KMS-11 (cell line): Measurements from ENCODE around the gene SETDB2.

Source experiments
- H2AFZ ChIP-seq: fragments of 200-600 bp; sonication (generic); 2 replicates; pipeline ENCODE4 v1.6.1; 2016; ENCODE audit warnings: antibody characterized with exemption, mixed run types, low read depth
- H3K27ac ChIP-seq: fragments of 200-600 bp; sonication (generic); 2 replicates; pipeline ENCODE4 v1.6.1; 2016; ENCODE audit warnings: mild to moderate bottlenecking, mixed run types
- H3K27me3 ChIP-seq: fragments of 200-600 bp; sonication (generic); 2 replicates; pipeline ENCODE4 v1.6.1; 2017; ENCODE audit warnings: mild to moderate bottlenecking, low read depth, mixed run types, moderate library complexity; ENCODE audit not compliant: insufficient read depth
- H3K36me3 ChIP-seq: fragments of 200-600 bp; sonication (generic); 2 replicates; pipeline ENCODE4 v1.6.1; 2017; ENCODE audit warnings: mild to moderate bottlenecking, mixed run types; ENCODE audit not compliant: insufficient read depth
- H3K4me1 ChIP-seq: fragments of 200-600 bp; sonication (generic); 2 replicates; pipeline ENCODE4 v1.6.1; 2016; ENCODE audit warnings: mild to moderate bottlenecking, low read depth, mixed run types; ENCODE audit not compliant: poor library complexity, severe bottlenecking
- H3K4me2 ChIP-seq: fragments of 200-600 bp; sonication (generic); 2 replicates; pipeline ENCODE4 v1.7.0; 2016; ENCODE audit warnings: mild to moderate bottlenecking, mixed run types
- H3K4me3 ChIP-seq: fragments of 200-600 bp; sonication (generic); IDR thresholded peaks from 2 replicates; pipeline ENCODE4 v1.6.1; 2017; ENCODE audit warnings: low read depth, low read length, mixed read lengths; ENCODE audit not compliant: insufficient read depth
- H3K79me2 ChIP-seq: fragments of 200-600 bp; sonication (generic); 2 replicates; pipeline ENCODE4 v1.6.1; 2016; ENCODE audit warnings: low read depth, mixed run types; ENCODE audit not compliant: insufficient read depth
- H3K9ac ChIP-seq: fragments of 200-600 bp; sonication (generic); 2 replicates; pipeline ENCODE4 v1.6.1; 2016; ENCODE audit warnings: mild to moderate bottlenecking, mixed run types
- H4K20me1 ChIP-seq: fragments of 200-600 bp; sonication (generic); 2 replicates; pipeline ENCODE4 v1.6.1; 2016; ENCODE audit warnings: mild to moderate bottlenecking, mixed run types; ENCODE audit not compliant: insufficient read depth
- TF ChIP-seq, protein P1 (sequence below): fragments of 200-600 bp; sonication (generic); conservative IDR thresholded peaks from 2 replicates; pipeline ENCODE4 v1.6.1; 2017; ENCODE audit warnings: low read depth, mild to moderate bottlenecking, antibody characterized with exemption, low read length, moderate library complexity, mixed read lengths

SETDB2 gene

DNA sequence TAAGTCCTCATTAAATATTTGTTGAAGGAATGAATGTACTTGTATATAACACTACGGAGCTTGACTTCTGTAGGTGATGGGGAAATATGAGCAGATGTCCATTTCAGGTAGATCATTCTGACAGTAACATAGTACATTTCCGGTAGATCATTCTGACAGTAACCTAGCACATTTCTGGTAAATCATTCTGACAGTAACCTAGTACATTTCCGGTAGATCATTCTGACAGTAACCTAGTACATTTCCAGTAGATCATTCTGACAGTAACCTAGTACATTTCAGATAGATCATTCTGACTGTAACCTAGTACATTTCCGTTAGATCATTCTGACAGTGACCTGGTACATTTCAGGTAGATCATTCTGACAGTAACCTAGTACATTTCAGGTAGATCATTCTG, 54.1 kb downstream of the SETDB2 start:
- Histone ChIP-seq H4K20me1 (no peaks in the 10 kb centered on the region), H3K9ac (no peak overlapping the region), H3K27me3 (no peaks in the 10 kb centered on the region), H3K27ac (no peak overlapping the region), H3K4me1 (peaks cover 19% of the 10 kb centered on the region), H3K79me2 (no peaks in the 10 kb centered on the region), H2AFZ (no peak overlapping the region), H3K4me3 (no peak overlapping the region), H3K36me3 (no peaks in the 10 kb centered on the region), H3K4me2 (no peak overlapping the region)
- TF ChIP-seq, protein P1, sequence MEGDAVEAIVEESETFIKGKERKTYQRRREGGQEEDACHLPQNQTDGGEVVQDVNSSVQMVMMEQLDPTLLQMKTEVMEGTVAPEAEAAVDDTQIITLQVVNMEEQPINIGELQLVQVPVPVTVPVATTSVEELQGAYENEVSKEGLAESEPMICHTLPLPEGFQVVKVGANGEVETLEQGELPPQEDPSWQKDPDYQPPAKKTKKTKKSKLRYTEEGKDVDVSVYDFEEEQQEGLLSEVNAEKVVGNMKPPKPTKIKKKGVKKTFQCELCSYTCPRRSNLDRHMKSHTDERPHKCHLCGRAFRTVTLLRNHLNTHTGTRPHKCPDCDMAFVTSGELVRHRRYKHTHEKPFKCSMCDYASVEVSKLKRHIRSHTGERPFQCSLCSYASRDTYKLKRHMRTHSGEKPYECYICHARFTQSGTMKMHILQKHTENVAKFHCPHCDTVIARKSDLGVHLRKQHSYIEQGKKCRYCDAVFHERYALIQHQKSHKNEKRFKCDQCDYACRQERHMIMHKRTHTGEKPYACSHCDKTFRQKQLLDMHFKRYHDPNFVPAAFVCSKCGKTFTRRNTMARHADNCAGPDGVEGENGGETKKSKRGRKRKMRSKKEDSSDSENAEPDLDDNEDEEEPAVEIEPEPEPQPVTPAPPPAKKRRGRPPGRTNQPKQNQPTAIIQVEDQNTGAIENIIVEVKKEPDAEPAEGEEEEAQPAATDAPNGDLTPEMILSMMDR: no peak

DNA sequence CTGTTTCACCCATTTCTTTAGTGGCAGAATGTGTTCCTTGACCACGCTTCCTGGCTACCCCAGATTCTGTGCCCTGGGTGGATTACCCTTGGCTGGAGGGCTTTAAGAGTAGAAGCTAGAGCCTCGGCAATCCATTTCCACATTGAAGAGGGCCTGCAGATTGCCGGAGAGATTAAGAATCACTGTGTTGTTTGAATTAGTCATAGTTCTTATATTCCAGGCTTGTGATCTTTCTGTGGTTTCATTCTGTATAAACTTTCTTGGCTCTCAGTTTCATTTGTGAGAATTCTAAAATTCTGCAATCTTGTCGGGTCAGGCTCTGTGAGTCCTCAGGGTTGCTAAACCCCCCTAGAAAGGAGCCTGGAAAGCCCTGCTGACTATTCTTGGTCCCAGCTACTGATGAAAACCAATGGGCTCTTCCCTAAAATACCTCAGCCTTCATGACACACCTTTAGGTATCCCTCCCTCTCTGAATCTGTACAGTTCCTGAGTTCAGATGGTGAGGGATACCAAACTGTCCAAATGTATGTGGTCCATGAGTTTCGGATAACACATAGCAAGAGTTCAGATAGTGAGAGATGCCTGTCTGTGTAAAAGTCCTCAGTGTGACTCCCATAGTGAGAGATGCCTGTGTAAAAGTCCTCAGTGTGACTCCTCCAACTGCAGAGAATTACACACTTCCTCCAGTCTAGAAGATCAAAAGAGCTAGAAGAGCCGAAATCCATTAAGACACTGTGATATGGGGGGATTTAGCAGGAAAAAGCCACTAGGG, 56.0 kb downstream of the SETDB2 start:
- TF ChIP-seq, protein P1: no peak
- Histone ChIP-seq H3K36me3 (no peaks in the 10 kb centered on the region), H4K20me1 (no peaks in the 10 kb centered on the region), H3K27ac (no peak overlapping the region), H3K27me3 (no peaks in the 10 kb centered on the region), H3K9ac (no peak overlapping the region), H2AFZ (no peak overlapping the region), H3K4me3 (no peak overlapping the region), H3K79me2 (no peaks in the 10 kb centered on the region), H3K4me1 (peaks cover 9% of the 10 kb centered on the region), H3K4me2 (no peak overlapping the region)

DNA sequence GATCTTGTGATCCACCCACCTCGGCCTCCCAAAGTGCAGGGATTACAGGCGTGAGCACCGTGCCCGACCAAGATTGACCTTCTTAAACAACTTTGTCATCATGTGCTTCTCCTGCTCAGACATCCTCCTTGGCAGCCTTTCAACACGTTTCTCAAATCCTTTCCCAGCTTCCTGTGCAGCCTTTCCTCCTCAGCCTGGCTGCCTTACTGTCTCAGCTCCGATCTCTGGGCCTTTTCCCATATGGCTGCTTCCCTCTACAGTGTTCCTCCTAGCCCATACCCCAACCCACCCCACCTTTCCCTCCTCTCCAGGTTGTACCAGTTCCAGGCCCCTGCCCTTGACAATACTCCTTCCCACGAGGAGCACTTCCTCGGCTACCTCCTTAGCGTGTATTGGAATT, 58.9 kb downstream of the SETDB2 start:
- H3K4me1 ChIP-seq: peaks cover 9% of the 10 kb centered on the region
- no peaks in the 10 kb centered on the region for H3K36me3 ChIP-seq
- no peak overlapping the region for H2AFZ ChIP-seq
- H3K27ac ChIP-seq: no peak overlapping the region
- H3K9ac ChIP-seq: no peak overlapping the region
- H3K27me3 ChIP-seq: no peaks in the 10 kb centered on the region
- no peaks in the 10 kb centered on the region for H3K79me2 ChIP-seq
- no peak overlapping the region for H3K4me3 ChIP-seq
- no peaks in the 10 kb centered on the region for H4K20me1 ChIP-seq
- H3K4me2 ChIP-seq: no peak overlapping the region
- TF ChIP-seq, protein P1: no peak

DNA sequence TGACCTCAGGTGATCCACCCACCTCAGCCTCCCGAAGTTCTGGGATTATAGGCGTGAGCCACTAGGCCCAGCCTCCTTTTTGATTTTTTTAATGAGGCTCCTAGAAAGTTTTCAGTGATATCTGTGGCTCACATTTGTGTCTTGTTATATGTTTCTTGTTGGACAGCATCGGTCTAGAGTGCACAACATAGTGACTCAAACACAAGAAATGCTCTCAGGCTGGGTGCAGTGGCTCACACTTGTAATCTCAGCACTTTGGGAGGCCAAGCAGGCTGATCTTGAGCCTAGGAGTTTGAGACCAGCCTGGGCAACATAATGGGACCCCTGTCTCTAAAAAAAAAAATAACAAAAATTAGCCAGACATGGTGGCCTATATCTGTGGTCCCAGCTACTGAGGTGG, 59.9 kb downstream of the SETDB2 start:
- TF ChIP-seq, protein P1: no peak
- H3K27me3 ChIP-seq: no peaks in the 10 kb centered on the region
- H3K4me2 ChIP-seq: no peak overlapping the region
- H3K79me2 ChIP-seq: no peaks in the 10 kb centered on the region
- H3K4me3 ChIP-seq: no peak overlapping the region
- peaks cover 9% of the 10 kb centered on the region for H3K4me1 ChIP-seq
- no peak overlapping the region for H3K27ac ChIP-seq
- H3K36me3 ChIP-seq: no peaks in the 10 kb centered on the region
- no peak overlapping the region for H3K9ac ChIP-seq
- H2AFZ ChIP-seq: no peak overlapping the region
- no peaks in the 10 kb centered on the region for H4K20me1 ChIP-seq
